ENCODE results near the gene VSTM4.

Gene VSTM4

GRCh38 chr10:49052069-49052468 lies 63.3 kb downstream of the VSTM4 start:
- in situ Hi-C loops (cut with MboI; ENCODE audit: low sequenced_read_pairs): no loop called here

GRCh38 chr10:49050906-49051305 lies 64.4 kb downstream of the VSTM4 start:
- in situ Hi-C loops (cut with MboI; ENCODE audit: low sequenced_read_pairs): no loop called here

GRCh38 chr10:49050366-49050765 lies 65.0 kb downstream of the VSTM4 start:
- in situ Hi-C loops (cut with MboI; ENCODE audit: low sequenced_read_pairs): no loop called here

GRCh38 chr10:49049660-49050059 lies 65.7 kb downstream of the VSTM4 start:
- in situ Hi-C loops (cut with MboI; ENCODE audit: low sequenced_read_pairs): no loop called here

GRCh38 chr10:49047128-49047639 lies 68.1 kb downstream of the VSTM4 start:
- in situ Hi-C loops (cut with MboI; ENCODE audit: low sequenced_read_pairs): no loop called here

GRCh38 chr10:49044293-49045193 lies 70.8 kb downstream of the VSTM4 start:
- in situ Hi-C loops (cut with MboI; ENCODE audit: low sequenced_read_pairs): no loop called here

GRCh38 chr10:49040601-49041000 lies 74.7 kb downstream of the VSTM4 start:
- in situ Hi-C loops (cut with MboI; ENCODE audit: low sequenced_read_pairs): no loop called here

- in situ Hi-C loops (cut with MboI; ENCODE audit: low sequenced_read_pairs): no loop called here
Measured at GRCh38 chr10:49039409-49039808, 75.9 kb downstream of the VSTM4 start.

- in situ Hi-C loops (cut with MboI; ENCODE audit: low sequenced_read_pairs): no loop called here
Measured at GRCh38 chr10:49038711-49039110, 76.6 kb downstream of the VSTM4 start.

- in situ Hi-C loops (cut with MboI; ENCODE audit: low sequenced_read_pairs): no loop called here
Measured at GRCh38 chr10:49037187-49037586, 78.1 kb downstream of the VSTM4 start.

GRCh38 chr10:49036638-49037037 lies 78.7 kb downstream of the VSTM4 start:
- in situ Hi-C loops (cut with MboI; ENCODE audit: low sequenced_read_pairs): no loop called here

GRCh38 chr10:49035920-49036319 lies 79.4 kb downstream of the VSTM4 start:
- in situ Hi-C loops (cut with MboI; ENCODE audit: low sequenced_read_pairs): no loop called here

- in situ Hi-C loops (cut with MboI; ENCODE audit: low sequenced_read_pairs): no loop called here
Measured at GRCh38 chr10:49034925-49035324, 80.4 kb downstream of the VSTM4 start.

GRCh38 chr10:49033939-49034338 lies 81.4 kb downstream of the VSTM4 start:
- in situ Hi-C loops (cut with MboI; ENCODE audit: low sequenced_read_pairs): no loop called here

- in situ Hi-C loops (cut with MboI; ENCODE audit: low sequenced_read_pairs): no loop called here
Measured at GRCh38 chr10:49029666-49030065, 85.7 kb downstream of the VSTM4 start.

GRCh38 chr10:49028639-49029038 lies 86.7 kb downstream of the VSTM4 start:
- in situ Hi-C loops (cut with MboI; ENCODE audit: low sequenced_read_pairs): no loop called here

- in situ Hi-C loops (cut with MboI; ENCODE audit: low sequenced_read_pairs): no loop called here
Measured at GRCh38 chr10:49025347-49025983, 89.9 kb downstream of the VSTM4 start.

- in situ Hi-C loops (cut with MboI; ENCODE audit: low sequenced_read_pairs): no loop called here
Measured at GRCh38 chr10:49024484-49024883, 90.8 kb downstream of the VSTM4 start.

GRCh38 chr10:49023752-49024151 lies 91.6 kb downstream of the VSTM4 start:
- in situ Hi-C loops (cut with MboI; ENCODE audit: low sequenced_read_pairs): no loop called here

GRCh38 chr10:49023071-49023470 lies 92.3 kb downstream of the VSTM4 start:
- in situ Hi-C loops (cut with MboI; ENCODE audit: low sequenced_read_pairs): no loop called here

- in situ Hi-C loops (cut with MboI; ENCODE audit: low sequenced_read_pairs): no loop called here
Measured at GRCh38 chr10:49021685-49022084, 93.6 kb downstream of the VSTM4 start.

- in situ Hi-C loops (cut with MboI; ENCODE audit: low sequenced_read_pairs): no loop called here
Measured at GRCh38 chr10:49015700-49016099, 99.6 kb downstream of the VSTM4 start.
